HFFc6 (cell line): ENCODE measurements around the gene DCAF5. TPM values are rescaled to one million over a fixed set of nuclear protein-coding genes. Genes with fewer than 3 reads are reported as not detected.

ENCODE experiments used
- DNase-seq: peaks from one replicate; pipeline ENCODE4 v3.0.0-alpha.2; 2018
- H3K27ac Mint-ChIP-seq: 2 replicates; pipeline ENCODE4 v1.8.0; 2020; ENCODE audit warnings: mild to moderate bottlenecking, mixed read lengths
- H3K27me3 Mint-ChIP-seq: 2 replicates; pipeline ENCODE4 v1.8.0; 2021; ENCODE audit warnings: mild to moderate bottlenecking, moderate library complexity, mixed read lengths; ENCODE audit not compliant: insufficient read depth
- H3K36me3 Mint-ChIP-seq: 2 replicates; pipeline ENCODE4 v1.8.0; 2021; ENCODE audit warnings: low read depth, mixed read lengths
- H3K4me1 Mint-ChIP-seq: 2 replicates; pipeline ENCODE4 v1.8.0; 2020; ENCODE audit warnings: low read depth, mixed read lengths
- H3K4me3 Mint-ChIP-seq: 2 replicates; pipeline ENCODE4 v1.8.0; 2020; ENCODE audit warnings: mild to moderate bottlenecking, moderate library complexity, mixed read lengths
- H3K9me3 Mint-ChIP-seq: 2 replicates; pipeline ENCODE4 v1.8.0; 2020; ENCODE audit warnings: mild to moderate bottlenecking, mixed read lengths
- total RNA-seq, 6 experiments: library from RNA; stranded (reverse); fragmentation: NEBNext Ultra II Directional; extraction: Animal tissue kit (Norgen Biotek cat#: 25700); gene quantifications; 2 replicates in 1 of 6; 3 replicates in 5 of 6; pipeline ENCODE4 v1.2.3, GENCODE V29; 2021
- TF ChIP-seq, protein P1 (sequence below): fragments of 200-600 bp; sonication (generic); IDR thresholded peaks from 2 replicates; pipeline ENCODE4 v1.5.0; 2021; ENCODE audit warnings: antibody characterized with exemption, mild to moderate bottlenecking

Gene DCAF5
- total RNA-seq, 6 experiments from 2014 or later = 23.4 to 34.7 (median 27.0) TPM

DNA sequence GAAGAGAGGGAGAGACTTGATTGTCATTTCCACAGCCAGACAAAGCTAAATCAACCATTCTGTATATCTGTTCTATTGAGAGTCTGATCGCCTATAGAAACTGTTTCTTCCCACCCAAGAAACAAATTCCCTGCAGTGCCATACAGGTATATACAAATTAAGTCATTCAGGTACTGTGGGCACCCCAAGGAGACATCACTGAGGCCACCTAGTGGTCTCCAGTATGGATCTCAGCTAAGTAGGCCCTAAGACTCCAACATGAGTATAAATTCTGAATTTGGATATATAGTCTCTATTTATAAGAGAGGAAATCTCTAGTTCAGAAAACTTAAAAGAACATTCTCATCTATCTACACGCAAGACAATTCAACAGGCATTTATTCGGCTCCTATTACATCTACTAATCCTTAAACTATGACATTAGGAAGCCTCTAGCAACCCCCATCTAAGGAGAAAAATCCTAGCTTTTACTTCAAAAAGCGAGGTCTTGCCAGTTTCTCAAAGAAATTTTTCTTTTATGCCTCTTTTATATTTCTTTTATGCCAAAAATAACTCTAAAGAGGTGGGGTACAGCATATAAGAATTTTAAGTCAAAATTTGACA is 62.6 kb downstream of the DCAF5 start:
- H3K4me3 Mint-ChIP-seq = no peak overlapping the region
- TF ChIP-seq, protein P1, sequence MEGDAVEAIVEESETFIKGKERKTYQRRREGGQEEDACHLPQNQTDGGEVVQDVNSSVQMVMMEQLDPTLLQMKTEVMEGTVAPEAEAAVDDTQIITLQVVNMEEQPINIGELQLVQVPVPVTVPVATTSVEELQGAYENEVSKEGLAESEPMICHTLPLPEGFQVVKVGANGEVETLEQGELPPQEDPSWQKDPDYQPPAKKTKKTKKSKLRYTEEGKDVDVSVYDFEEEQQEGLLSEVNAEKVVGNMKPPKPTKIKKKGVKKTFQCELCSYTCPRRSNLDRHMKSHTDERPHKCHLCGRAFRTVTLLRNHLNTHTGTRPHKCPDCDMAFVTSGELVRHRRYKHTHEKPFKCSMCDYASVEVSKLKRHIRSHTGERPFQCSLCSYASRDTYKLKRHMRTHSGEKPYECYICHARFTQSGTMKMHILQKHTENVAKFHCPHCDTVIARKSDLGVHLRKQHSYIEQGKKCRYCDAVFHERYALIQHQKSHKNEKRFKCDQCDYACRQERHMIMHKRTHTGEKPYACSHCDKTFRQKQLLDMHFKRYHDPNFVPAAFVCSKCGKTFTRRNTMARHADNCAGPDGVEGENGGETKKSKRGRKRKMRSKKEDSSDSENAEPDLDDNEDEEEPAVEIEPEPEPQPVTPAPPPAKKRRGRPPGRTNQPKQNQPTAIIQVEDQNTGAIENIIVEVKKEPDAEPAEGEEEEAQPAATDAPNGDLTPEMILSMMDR = peak; percentile 89
- no peak overlapping the region for H3K27ac Mint-ChIP-seq
- peaks cover 72% of the 10 kb centered on the region for H3K4me1 Mint-ChIP-seq
- DNase-seq = no peak
- no peaks in the 10 kb centered on the region; the same call in 1 of the 2 replicates for H3K27me3 Mint-ChIP-seq
- H3K36me3 Mint-ChIP-seq = peaks cover 16% of the 10 kb centered on the region
- H3K9me3 Mint-ChIP-seq = no peaks in the 10 kb centered on the region

DNA sequence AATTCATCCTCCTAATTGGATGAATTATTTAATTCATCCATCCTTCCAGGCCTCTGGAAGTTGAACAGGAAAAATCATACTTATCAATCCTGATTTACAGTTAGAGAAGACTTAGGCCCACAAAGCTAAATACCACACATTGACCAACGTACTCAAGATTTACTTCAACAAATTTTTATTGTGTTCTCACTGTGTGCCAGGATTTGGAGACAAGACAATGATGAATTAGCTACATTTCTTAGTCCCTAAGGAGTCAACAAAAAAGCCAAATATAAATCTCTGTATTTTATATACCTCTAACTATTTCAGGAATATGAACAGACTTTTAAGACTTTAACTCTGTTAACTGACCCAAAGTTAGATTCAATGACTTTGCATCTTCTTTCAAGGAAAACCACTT is 63.9 kb downstream of the DCAF5 start:
- Mint-ChIP-seq H3K4me3 (no peak overlapping the region), H3K27me3 (no peaks in the 10 kb centered on the region; the same call in 1 of the 2 replicates), H3K27ac (peak overlapping the region; percentile 81), H3K9me3 (no peaks in the 10 kb centered on the region), H3K4me1 (peaks cover 67% of the 10 kb centered on the region), H3K36me3 (peaks cover 20% of the 10 kb centered on the region)
- TF ChIP-seq, protein P1 = no peak
- DNase-seq = no peak

DNA sequence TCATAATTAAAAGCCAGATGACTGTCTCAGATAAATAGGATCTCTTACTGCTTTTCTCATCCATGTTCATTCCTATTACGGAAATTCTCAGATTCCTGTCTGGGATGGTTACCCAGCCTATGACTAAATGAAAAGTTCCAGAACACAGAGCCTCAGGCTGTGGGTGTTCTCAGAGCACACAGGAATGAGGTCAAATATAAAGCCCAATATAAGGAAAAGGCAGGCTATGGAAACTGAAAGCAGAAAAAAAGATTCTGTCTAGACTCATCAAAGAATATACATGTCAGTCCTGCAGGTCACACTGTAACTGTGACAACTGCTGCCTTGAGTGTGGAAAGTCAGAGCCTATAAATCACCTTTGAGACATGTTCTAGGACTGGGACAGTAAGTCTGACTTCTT is 64.3 kb downstream of the DCAF5 start:
- Mint-ChIP-seq H3K27me3 (no peaks in the 10 kb centered on the region; the same call in 1 of the 2 replicates), H3K4me3 (no peak overlapping the region), H3K27ac (peak overlapping the region; percentile 81), H3K36me3 (peaks cover 24% of the 10 kb centered on the region), H3K4me1 (peaks cover 67% of the 10 kb centered on the region), H3K9me3 (no peaks in the 10 kb centered on the region)
- TF ChIP-seq, protein P1 = no peak
- DNase-seq = peak; percentile 85

DNA sequence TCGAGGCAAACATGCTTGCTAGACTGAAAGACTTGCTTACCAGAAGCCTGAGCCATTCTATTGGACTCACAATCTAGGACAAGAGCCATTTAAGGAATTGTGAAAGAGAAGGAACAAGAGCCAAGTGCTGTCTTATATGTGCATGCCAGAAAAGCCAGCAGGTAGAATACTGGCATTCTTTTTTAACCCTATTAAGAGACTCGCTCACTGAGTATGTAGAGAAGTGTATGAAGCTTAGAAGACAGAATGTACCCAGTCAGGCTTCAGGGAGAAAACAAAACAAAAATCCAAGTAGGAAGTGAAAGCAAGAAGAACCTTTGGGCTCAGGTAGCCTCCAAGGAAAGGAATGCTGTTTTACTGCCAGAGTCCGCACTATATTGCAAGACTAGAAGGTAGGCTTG is 65.9 kb downstream of the DCAF5 start:
- TF ChIP-seq, protein P1 = no peak
- DNase-seq = no peak
- Mint-ChIP-seq H3K4me3 (no peak overlapping the region), H3K4me1 (peaks cover 63% of the 10 kb centered on the region), H3K27ac (peak overlapping the region; percentile 81; the same call in 1 of the 2 replicates), H3K27me3 (no peaks in the 10 kb centered on the region; the same call in 1 of the 2 replicates), H3K36me3 (peaks cover 30% of the 10 kb centered on the region), H3K9me3 (no peaks in the 10 kb centered on the region)

DNA sequence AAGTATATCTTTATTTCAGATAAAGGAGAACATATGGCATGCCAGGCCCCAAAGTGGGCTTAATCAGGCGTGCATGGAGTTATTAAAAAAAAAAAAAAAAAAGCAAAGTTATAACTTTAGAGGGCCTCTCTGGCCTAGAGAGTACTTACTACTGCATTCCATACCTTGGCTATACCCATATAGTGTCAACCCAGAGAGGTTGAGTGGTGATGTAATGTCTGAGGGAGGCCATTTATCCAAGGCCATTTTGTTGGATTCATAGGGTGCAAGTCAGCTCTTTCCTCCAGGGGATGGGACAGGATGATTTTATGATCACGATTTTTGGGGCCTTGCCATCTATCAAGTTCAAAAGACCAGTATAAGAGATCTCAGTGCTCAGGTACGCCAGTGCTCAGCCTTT is 66.4 kb downstream of the DCAF5 start:
- H3K9me3 Mint-ChIP-seq = no peaks in the 10 kb centered on the region

More for the DNA sequence above, 66.4 kb downstream of the DCAF5 start:
- TF ChIP-seq, protein P1 = no peak
- H3K36me3 Mint-ChIP-seq = peaks cover 33% of the 10 kb centered on the region
- H3K27me3 Mint-ChIP-seq = no peaks in the 10 kb centered on the region; the same call in 1 of the 2 replicates
- DNase-seq = no peak
- no peak overlapping the region for H3K4me3 Mint-ChIP-seq
- no peak overlapping the region for H3K27ac Mint-ChIP-seq
- peaks cover 68% of the 10 kb centered on the region for H3K4me1 Mint-ChIP-seq
